ENCODE results near the gene COL4A2. TPM values are rescaled to one million over a fixed set of nuclear protein-coding genes. Genes with fewer than 3 reads are reported as not detected.

COL4A2 gene
- total RNA-seq, 6 donors from 2014 or later: 169 to 458 (median 258) TPM

- Histone ChIP-seq H3K27ac (peak overlapping the region; percentile 59 to 93 (median 92)), H3K9me3 (no peaks in the 10 kb centered on the region), H3K36me3 (peaks cover 0 to 9% (median 0%) of the 10 kb centered on the region in 4 donors), H3K4me3 (peak overlapping the region; percentile 4 to 81 (median 71)), H3K27me3 (peaks cover 0 to 7% (median 3%) of the 10 kb centered on the region in 4 donors), H3K4me1 (peaks cover 31 to 65% (median 35%) of the 10 kb centered on the region in 4 donors)
- DNase-seq (no peak), ATAC-seq (ENCODE audit: low FRiP score in 2 of 2) (no peak)
- no peak for TF ChIP-seq EP300 (IDR thresholded peaks at IDR 0.05)
- no peak for TF ChIP-seq POLR2AphosphoS5 (IDR thresholded peaks at IDR 0.05)
- no peak for TF ChIP-seq CTCF (IDR thresholded peaks at IDR 0.05)
- no peak for TF ChIP-seq POLR2A (IDR thresholded peaks at IDR 0.05)
- WGBS, 2 donors: 12 to 35% methylated on average over 4 of the region's 4 CpGs
Measured at GRCh38 chr13:110305001-110305400, 2.1 kb upstream of the COL4A2 start.

GRCh38 chr13:110305544-110305943 lies 1.5 kb upstream of the COL4A2 start:
- Histone ChIP-seq H3K27me3 (peaks cover 0 to 7% (median 3%) of the 10 kb centered on the region in 4 donors), H3K36me3 (peaks cover 0 to 9% (median 0%) of the 10 kb centered on the region in 4 donors), H3K4me1 (peaks cover 29 to 65% (median 31%) of the 10 kb centered on the region in 4 donors), H3K4me3 (peak overlapping the region; percentile 69 to 81 (median 72)), H3K27ac (peak overlapping the region; percentile 59 to 93 (median 92)), H3K9me3 (no peaks in the 10 kb centered on the region)
- 21 to 22% methylated on average over 2 of the region's 2 CpGs for WGBS, 2 donors
- no peak for DNase-seq
- TF ChIP-seq POLR2AphosphoS5 (IDR thresholded peaks at IDR 0.05) (no peak), CTCF (IDR thresholded peaks at IDR 0.05) (no peak), EP300 (IDR thresholded peaks at IDR 0.05) (no peak)
- no peak for ATAC-seq (ENCODE audit: low FRiP score in 2 of 2)

- WGBS, 2 donors: 4 to 9% methylated on average over 6 of the region's 6 CpGs
Measured at GRCh38 chr13:110305949-110306339, 1.1 kb upstream of the COL4A2 start.

GRCh38 chr13:110306340-110306959 lies 634 bp upstream of the COL4A2 start:
- TF ChIP-seq POLR2A (IDR thresholded peaks at IDR 0.05) (no peak), POLR2AphosphoS5 (IDR thresholded peaks at IDR 0.05) (no peak), CTCF (IDR thresholded peaks at IDR 0.05) (no peak), EP300 (IDR thresholded peaks at IDR 0.05) (no peak)
- Histone ChIP-seq H3K4me1 (peaks cover 29 to 65% (median 31%) of the 10 kb centered on the region in 4 donors), H3K27me3 (peaks cover 0 to 7% (median 3%) of the 10 kb centered on the region in 4 donors), H3K36me3 (peaks cover 0 to 9% (median 0%) of the 10 kb centered on the region in 4 donors), H3K4me3 (peak overlapping the region; percentile 69 to 81 (median 72)), H3K9me3 (no peaks in the 10 kb centered on the region), H3K27ac (peak overlapping the region; percentile 91 to 95 (median 93))
- WGBS, 2 donors: 9 to 19% methylated on average over 7 to 9 of the region's 53 CpGs
- ATAC-seq (ENCODE audit: low FRiP score in 2 of 2) (peak in 1 of 2 donors; percentile 24), DNase-seq (peak in 1 of 2 donors; percentile 84)

More at GRCh38 chr13:110305949-110306339, 1.1 kb upstream of the COL4A2 start:
- ATAC-seq (ENCODE audit: low FRiP score in 2 of 2) (no peak), DNase-seq (no peak)
- H3K9me3 ChIP-seq: no peaks in the 10 kb centered on the region
- TF ChIP-seq CTCF (IDR thresholded peaks at IDR 0.05) (no peak), POLR2AphosphoS5 (IDR thresholded peaks at IDR 0.05) (no peak), POLR2A (IDR thresholded peaks at IDR 0.05) (no peak), EP300 (IDR thresholded peaks at IDR 0.05) (no peak)
- H3K4me3 ChIP-seq: peak overlapping the region; percentile 69 to 81 (median 72)
- H3K27me3 ChIP-seq: peaks cover 0 to 7% (median 3%) of the 10 kb centered on the region in 4 donors
- peaks cover 29 to 65% (median 31%) of the 10 kb centered on the region in 4 donors for H3K4me1 ChIP-seq
- peak overlapping the region; percentile 91 to 95 (median 93) for H3K27ac ChIP-seq
- H3K36me3 ChIP-seq: peaks cover 0 to 9% (median 0%) of the 10 kb centered on the region in 4 donors
